Retina (tissue), 1 donor: ENCODE data around the gene CACNA2D3.

Experiments used
- DNase-seq: peaks from one replicate; pipeline ENCODE4 v3.0.0-alpha.2; 2016

CACNA2D3 gene

DNA sequence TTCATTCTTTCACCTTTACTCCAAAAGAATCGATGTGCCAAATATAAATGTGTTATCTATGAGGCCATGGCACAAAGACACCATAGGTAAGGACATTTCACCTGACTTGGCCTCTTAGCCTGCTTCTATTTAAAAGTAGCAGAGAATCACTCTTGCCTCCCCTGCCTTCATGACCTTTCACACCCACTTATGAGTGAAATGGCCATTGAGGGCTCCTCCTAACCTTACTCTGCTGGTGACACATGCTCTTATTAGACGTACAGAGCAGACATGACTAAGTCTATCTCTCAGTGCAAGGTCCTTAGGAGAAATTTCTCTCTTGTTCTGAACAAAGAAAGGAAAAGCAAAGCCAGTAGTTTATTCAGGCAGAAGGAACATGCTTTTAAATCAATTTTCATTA, 654.8 kb downstream of the CACNA2D3 start:
- DNase-seq, result no peak

DNA sequence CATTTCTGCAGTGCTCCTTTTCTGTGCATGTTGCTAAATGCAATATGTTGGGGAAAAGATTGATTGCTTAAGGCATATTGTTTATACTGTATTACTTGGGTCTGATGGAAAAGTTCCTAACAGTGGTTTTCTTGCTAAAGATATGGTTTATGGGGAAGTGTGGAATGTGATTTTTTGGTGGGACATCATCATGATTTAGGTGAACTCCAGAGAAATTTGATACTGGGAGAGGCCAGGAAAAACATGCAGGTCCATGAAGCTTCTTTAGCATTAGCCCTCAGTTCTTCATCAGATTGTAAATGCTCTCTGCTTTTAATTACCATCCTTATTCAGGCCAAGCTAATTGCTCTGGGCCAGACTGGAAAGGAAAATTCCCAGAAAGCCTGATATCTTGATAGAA, 658.0 kb downstream of the CACNA2D3 start:
- DNase-seq, result no peak

DNA sequence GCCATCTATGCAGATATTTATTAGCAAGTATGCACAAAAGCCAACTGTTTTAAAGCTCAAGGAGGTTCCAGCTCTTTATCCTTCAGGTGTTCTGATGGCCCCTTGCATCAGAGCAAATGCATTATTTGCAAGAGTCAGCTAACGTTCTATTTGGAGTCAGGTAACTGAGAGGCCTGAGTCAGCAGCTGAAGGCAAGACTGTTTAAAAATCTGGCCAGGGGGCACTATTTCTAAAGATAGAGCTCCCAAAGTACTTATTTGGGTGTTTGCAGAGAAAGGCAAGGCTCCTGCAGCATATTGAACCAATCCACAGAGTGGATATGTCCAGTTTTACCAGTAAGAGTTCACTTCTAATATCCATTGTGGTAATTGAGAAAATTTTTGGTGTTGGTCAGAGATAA, 659.4 kb downstream of the CACNA2D3 start:
- DNase-seq, result no peak

DNA sequence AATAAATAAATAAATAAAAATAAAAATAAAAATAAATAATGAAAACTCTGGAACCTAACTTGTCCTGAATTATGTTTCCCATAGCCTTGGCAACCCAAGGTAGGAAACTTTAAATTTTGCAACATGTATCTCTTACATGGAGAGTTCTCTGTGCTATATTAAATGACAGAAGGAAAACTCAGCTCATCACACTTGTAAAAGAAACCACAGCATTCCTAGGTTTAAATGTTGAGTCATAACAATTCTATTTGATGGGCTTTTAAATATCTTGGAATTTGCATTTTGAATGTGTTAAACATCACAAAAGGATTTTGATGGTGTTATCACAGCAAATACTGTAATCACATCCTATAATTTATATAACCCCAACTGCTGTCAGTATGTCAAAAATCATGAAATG, 661.3 kb downstream of the CACNA2D3 start:
- no peak for DNase-seq

DNA sequence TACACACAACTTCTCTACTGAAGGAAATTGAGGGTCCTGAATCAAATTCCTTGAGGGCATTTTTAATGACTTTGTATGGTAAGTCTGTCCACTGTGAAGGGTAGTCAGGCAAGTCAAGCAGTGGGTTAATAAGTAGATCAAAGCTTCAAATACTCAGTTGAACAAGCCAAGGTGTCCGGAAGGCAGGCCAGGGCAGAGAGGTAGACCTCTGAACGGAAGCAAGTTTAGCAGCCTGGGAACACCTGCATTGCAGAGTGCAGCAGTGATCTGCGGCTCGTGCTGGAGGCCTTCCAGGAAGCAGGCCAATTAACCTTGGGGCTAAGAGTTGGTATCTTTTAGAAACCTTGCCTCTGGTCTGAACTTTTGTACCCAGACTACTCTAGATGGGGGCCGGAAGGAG, 661.7 kb downstream of the CACNA2D3 start:
- DNase-seq, result no peak

DNA sequence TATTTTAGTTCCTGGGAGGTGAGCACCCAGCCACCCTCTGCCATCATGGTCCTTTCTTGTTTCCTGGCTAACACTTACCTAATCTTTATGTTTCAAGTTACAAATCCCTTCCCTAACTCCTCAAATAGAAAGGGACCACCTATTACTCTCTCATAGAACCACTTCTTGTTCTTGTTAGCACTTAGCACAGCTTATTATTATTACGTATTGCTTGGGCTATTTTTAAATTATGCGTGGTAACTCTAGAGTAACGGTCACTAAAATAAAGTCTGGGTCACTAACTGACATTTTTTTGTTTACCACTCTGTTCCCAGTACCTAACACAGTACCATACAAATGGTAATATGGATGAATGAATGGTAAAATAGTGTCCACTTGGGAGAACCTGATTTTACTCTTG, 663.6 kb downstream of the CACNA2D3 start:
- DNase-seq, result no peak

DNA sequence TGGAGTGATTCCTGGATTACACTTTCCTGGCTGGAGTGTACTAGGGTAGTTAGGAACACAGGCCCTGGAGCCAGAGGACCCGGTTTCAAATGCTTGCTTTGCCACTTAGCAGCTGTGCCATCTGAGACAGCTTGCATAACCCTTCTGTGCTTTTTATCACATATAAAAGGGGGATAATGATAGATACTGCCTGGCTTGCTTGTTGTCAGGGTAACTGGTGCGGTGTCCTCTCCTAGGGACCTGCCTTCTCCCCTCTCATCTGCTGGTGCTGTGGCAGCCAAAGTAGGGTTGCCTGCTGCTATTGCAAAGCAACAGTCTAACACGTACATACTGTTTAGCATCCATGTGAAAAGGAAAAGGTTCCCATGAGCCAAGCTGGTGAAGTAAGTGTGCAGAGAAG, 667.7 kb downstream of the CACNA2D3 start:
- no peak for DNase-seq

DNA sequence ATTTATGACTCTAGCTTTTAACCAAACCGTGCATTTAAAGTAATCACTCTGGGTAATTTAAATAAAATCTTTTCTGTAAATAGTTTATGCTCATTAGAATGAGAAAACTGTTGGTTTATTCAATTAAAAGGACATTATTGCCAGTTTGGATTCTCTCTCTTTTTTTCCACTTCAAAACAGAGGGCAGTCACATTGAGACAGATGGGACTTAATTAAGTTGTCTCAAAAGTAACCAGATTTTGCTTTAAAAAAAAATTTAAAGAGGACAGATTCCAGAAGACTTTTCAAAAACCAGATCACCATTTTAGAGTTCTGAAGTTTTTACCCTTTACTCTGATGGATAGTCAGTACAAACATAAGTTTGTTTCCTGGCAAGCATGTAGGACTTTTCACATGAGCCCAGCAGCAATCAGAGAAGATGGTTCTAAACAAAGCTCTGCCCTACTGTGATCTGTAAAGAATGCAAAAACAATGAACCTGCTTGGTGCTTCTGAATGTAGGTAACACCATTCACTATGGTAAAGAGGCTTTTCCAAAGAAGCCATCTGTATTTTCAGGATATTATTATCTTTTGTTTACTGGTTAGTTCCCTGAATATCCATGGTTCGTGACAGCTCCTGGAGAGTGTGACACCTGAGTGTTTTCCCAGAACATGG, 669.3 kb downstream of the CACNA2D3 start:
- no peak for DNase-seq

DNA sequence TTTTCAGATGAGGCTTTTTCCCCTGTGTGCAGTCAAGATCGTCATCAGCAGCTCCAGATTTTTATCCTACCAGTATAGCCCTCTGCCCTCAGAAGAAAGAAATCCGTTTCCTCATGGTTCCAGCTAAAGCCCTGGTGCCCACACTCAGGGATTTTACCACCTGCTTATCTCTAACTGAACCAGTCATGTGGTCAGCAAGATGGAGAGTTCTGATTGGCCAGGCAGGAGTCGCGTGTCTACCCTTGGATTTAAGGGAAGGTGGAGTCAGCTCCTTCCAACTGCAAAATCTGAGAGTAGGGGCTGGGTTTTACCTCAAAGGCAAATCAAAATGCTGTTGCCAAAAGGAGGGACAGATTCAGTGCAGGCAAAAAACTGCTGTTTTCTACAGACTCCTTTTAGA, 670.2 kb downstream of the CACNA2D3 start:
- no peak for DNase-seq

DNA sequence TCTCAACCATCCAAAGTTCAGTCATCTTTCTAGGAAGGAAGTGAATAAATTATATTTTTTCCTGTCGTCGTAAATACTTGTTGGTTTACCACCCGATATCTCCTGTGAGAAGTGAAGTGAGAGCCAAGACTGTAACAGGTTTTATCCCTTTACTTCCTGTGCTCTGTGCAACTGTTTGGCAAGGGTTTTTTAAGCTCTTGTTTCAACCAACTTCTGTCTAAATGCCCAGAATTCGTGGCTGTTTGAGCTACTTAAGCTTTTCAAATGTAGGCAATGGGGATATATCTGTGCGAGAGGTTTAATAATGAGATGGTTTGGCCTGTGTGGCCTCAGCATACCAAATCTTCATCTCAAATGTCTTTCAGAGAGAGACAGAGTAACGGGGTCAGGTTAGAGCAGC, 670.8 kb downstream of the CACNA2D3 start:
- no peak for DNase-seq

DNA sequence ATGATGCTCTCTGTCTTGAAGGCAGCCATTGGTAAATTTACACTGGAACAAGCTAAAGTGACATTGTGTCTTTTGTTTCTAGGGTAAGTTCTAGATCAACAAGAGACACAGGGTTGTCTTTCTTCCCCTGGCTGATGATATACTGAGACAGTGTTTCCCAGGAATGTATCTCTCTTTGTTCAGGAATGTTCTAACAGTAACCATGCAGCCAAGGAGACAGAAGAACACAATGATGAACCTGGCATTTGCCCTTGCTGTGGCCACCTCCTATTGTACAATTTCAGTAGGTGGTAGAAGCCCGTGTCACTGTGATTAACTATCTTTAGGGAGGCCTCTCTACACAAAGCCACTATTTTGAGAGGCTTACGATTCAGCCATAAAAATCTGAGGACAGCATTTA, 674.8 kb downstream of the CACNA2D3 start:
- no peak for DNase-seq

DNA sequence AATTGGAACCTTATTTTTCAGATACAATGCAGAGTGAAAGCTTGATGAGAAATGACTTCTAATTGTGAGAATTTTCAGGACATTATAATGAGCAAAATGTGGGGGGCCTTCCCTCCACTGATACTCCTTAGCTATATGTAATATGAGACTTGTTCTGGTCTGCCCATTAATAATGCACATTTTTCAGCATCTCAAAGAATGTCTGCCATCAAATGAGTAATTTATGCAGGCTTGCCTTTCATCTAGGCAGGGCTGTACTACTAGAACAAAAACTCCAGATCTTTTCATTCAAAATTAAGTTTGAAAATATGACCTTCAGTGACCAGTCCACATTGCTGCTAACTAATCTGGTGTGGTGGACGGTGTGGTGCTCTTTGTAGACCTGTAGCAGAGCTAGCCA, 678.1 kb downstream of the CACNA2D3 start:
- DNase-seq, result no peak

DNA sequence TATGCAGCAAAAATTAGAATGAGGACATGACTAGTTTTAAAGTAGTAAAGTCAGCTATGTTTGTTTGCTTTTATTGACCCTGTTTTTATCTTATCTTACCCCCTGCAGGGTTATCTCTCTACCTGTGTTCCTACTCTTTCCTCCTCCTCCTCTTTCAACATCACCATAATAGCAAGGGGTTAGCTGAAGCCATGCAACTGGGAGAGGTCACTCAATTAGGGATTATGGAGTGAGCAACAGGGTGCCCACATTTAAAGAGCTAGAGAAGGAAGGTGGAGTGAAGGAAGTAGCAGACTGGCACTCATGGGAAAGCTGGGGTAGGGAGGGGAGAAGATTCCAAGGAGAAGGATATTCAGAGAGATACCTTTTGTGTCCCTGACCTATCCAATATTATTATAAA, 679.6 kb downstream of the CACNA2D3 start:
- DNase-seq, result no peak

DNA sequence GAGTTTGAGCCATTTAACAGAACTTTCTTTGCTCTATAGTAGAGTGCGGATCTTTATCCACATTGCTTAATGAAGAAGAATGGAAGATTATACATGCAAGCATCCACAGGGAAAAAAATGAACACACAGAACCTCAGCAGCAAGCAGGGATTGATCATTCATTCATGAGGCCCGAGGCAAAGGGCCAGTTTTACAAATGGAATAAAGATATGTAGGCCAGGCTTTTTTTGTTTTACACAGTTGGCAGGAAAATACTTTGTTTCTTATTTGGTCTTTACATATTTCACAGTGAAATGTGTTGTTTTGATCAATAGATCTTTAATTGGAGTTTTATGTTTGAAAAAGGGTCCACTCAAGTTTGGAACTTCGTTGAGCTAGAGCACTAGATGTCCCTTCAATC, 688.0 kb downstream of the CACNA2D3 start:
- no peak for DNase-seq

DNA sequence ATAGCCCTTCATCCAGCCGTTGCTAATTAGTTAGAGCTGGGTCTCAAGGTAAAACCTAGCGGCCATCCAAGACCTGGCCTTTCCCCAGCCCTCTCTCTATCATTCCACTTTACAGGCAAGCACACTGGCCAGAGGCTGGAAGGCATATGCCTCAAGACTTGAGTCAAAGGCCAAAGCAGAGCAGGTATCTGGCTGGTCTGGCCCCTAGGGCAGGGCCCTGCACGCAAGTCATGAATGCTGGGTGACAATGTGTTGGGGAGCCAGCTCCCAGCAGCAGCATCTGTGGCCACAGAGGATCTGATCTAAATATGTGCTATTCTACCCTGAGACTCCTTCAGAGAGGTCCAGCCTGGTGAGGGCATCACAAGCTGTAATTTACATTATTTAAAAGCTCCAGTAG, 691.9 kb downstream of the CACNA2D3 start:
- no peak for DNase-seq

DNA sequence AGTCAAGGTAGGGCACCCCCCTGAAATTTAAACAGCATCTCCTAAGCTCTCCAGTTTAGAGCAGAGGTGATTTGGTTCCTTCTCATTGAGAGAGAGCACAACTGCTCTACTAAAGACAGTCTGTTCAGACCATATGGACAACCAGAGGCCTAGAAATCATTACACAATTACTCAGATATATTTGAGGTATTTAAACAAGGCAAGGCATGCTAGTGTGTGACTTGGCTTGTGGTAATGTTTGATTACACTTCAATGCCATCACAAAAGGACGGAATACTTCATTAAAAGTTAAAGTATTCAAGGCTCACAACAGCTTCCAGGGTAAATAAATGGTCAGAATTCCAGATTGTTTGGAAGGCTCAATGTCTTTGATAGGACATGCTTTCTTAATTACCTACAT, 695.3 kb downstream of the CACNA2D3 start:
- DNase-seq, result no peak

DNA sequence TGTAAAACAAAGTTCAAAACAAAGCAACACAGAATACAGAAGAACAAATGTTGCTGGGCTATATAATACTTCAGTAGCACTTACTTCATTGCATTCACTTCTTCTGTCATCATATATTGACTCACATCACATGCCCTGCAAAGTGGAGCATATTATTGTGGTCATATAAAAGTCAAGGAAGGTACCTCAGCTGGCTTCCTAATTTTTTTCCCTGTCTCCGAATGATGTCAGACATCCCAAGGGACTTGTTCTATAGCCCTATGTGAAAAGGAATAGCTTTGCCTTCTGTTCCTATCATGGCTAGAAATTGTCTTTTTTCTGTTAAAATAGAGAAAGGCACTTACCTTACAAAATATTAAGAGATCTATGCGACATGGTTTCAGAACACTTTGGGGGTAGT, 696.1 kb downstream of the CACNA2D3 start:
- no peak for DNase-seq

DNA sequence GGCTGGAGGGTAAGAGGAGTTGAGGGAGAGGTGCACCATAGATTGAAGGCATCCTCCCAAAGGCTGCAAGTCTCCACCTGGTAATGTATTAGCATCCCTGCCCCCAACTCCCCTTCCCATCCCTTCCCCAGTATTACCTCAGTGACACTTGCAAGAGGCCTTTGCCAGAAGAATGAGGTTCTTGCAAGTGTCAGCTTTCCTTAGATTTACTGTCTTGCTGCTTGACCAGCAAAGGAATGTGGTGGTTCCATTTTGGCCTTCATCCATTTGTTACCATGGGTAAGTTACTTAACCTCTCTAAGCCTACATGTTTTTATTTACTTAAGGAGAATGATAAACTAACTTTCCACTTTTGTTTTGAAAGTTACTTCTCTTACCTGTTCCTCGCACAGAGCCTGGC, 696.6 kb downstream of the CACNA2D3 start:
- DNase-seq, result no peak

DNA sequence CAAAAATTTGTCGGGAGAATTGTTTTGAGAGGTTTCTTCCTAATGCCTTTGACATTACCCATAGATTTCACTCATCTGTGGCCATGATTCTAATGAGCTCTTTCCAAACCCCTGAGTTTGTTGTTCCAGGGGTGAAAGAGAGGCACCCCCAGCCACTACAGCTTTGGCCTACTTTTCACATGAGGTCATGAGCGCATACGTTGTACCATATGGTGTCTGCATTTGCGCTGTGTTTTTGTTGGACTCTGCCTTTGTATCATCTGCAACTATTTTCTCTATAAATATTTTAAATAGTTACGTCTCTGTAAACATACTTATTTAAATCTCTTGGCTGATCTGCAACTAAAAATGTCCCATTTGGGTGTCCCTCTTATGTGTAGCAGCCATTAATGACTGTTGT, 697.6 kb downstream of the CACNA2D3 start:
- no peak for DNase-seq

DNA sequence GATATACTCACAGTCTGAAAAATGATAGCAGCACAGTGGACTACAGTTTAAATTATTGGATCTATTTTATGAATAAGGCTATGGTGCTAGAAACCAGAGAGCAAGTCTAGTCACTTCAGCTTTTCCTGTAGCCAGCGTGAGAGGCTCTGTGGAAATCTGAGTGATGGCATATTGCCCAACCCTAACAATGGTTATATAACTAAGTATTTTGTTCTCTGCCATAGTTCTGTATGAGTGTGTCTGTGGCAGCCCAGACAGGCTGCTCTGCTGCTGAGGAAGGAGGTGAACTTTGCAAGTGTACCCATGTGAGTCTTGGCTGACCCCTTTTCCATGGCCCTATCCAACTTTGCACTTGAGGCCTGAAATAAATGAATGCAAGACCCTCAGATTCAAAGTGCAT, 699.9 kb downstream of the CACNA2D3 start:
- DNase-seq, result no peak

DNA sequence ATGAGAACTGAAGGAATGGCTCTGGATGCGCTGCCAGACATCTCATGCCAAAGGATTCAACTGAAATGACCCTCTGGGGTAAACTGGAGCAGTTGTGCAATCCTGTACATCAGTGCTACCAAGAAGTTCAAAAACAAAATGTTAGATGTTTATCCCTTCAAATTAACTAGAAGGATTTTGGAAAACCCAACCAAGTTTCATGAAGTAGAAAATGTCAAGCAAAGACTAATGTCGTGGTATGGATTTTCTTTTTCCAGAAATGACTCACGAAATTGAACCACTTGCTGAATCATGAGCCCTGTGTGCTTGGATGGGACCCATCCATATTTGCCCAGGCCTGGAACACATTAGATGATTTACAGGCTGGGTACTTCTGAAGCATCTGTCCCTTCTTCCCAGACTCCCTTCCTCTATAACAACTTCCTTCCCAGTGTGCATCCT, 703.9 kb downstream of the CACNA2D3 start:
- no peak for DNase-seq

DNA sequence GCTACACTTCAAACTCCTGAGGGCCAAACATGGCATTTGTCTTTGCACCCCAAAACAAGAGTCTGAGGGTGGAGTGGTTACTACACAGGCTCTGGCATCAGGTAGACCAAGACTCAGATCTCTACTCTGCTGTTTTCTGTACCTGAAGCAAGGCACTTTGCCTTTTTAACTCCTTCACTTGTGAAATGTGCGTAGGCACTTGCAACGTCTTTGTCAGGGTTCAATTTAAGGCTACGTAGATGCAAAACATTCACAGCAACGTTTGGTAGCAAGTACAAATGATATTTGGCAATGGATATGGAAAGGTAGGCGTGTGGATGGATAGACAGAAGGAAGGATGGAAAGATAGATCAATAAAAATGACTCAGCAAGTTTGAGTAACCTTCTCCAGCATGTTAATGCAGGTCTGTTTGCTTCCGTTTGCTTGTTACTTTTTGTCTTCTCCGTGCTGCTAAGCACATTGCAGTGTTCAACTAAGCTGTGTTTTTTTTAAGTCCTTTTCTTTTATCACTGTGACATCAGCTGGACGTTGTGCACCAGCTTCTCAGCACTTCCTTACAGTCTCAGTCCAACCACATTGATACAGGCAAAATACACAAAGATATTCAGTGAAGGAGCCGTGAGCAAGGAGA, 704.8 kb downstream of the CACNA2D3 start:
- DNase-seq, result no peak

DNA sequence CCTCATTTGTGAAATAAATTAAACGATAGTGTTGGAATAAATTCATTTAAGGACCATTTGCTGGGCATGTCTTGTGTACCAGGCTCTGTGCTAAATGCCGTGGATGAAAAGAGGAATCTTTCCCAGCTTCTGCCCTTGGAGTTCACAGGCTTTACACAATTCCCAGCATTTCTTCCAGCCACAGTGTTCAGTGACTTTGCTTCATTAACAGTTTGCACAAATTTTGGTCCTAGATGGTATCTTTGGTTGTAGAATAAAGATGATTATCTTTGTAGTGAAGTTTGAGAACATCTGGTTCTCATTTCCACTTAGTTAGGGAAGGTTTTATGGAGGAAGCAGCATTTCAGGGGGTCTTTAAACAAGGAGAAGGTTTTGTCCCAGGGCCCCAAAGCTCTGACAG, 705.4 kb downstream of the CACNA2D3 start:
- no peak for DNase-seq

DNA sequence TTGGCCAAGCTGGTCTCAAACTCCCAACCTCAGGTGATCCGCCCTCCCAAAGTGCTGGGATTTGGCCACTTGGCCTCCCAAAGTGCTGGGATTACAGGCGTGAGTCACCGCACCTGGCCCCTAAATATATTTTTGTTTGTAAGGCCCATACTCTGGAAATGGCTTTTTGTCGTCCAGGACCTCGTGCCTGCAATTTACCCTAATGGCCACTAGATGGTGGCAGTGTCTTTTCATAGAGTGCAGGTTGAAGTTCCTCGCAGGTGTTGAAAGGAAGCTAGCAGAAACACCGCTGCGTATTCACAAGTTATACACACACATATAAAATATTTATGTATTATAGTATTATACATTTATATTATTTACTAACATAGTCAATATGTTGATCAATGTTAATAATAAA, 708.3 kb downstream of the CACNA2D3 start:
- DNase-seq, result no peak

DNA sequence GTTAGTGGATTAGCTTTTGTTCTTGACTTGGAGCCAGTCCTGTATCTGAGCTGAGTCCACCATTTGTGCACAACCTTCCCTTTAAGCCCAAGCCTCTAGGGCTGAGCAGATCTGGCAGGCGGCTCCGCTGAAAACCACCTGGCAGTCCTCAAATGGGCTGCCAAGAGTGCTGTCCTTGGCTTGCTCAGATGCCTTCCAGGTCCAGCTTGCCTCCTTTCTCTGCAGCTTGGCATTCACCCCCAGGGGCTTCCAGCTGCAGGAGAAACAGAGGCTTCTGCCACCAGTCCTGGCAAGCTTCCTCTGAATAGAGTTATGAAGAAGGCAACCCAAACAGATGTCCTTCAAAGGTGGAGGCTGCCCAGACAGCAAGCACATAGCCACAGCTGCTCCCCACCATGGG, 708.8 kb downstream of the CACNA2D3 start:
- DNase-seq, result no peak
